ENCODE measurements around the gene DMD.

- TF ChIP-seq SIN3A (IDR thresholded peaks at IDR 0.05; ENCODE audit: borderline replicate concordance, insufficient read depth, low read length): no peak
- no peak for TF ChIP-seq TAF1 (IDR thresholded peaks at IDR 0.05; ENCODE audit: borderline replicate concordance, insufficient read depth, low read length)
- no peak for TF ChIP-seq POLR2AphosphoS5 (IDR thresholded peaks at IDR 0.05; ENCODE audit: low read depth, low read length)
- TF ChIP-seq FOXP2 (optimal IDR thresholded peaks at IDR 0.05; ENCODE audit: borderline replicate concordance, extremely low read depth, extremely low read length, insufficient read depth): no peak
- no peak for TF ChIP-seq REST (IDR thresholded peaks at IDR 0.05; ENCODE audit: insufficient read depth in 1 of 2, low read depth in 2 of 2, low read length in 2 of 2)
These were observed 1390.7 kb downstream of the DMD start for GRCh38 chrX:31820430-31821210.
